Measurements from ENCODE around the gene BMP7. TPM values are rescaled to one million over a fixed set of nuclear protein-coding genes. Genes with fewer than 3 reads are reported as not detected.

BMP7 gene
- total and polyA plus RNA-seq, 2 of the 13 experiments (the other 11 are each of a cell fraction or from before 2014, with no cell fraction given): not detected

DNA sequence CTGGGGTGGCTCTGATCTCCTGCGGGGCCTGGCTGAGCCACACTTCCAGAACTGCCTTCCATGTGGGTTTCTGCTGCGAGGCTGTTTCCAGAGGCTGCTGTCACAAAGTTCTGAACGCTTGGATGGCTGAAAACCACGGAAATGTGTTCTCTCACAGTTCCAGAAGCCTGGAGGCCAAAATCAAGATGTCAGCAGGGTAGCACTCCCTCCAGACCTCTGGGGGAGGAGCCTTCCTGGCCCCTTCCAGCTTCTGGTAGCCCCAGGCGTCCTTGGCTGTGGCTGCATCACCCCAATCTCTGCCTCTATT lies 23.7 kb upstream of the BMP7 start (continued):
- no peak for TF ChIP-seq DNMT1 (CRISPR knock-in tag; IDR thresholded peaks at IDR 0.05)
- TF ChIP-seq ZNF460 (CRISPR knock-in tag; IDR thresholded peaks at IDR 0.05; ENCODE audit: borderline replicate concordance): no peak
- no peak for TF ChIP-seq KLF11 (CRISPR knock-in tag; IDR thresholded peaks at IDR 0.05)
- TF ChIP-seq, protein P1, sequence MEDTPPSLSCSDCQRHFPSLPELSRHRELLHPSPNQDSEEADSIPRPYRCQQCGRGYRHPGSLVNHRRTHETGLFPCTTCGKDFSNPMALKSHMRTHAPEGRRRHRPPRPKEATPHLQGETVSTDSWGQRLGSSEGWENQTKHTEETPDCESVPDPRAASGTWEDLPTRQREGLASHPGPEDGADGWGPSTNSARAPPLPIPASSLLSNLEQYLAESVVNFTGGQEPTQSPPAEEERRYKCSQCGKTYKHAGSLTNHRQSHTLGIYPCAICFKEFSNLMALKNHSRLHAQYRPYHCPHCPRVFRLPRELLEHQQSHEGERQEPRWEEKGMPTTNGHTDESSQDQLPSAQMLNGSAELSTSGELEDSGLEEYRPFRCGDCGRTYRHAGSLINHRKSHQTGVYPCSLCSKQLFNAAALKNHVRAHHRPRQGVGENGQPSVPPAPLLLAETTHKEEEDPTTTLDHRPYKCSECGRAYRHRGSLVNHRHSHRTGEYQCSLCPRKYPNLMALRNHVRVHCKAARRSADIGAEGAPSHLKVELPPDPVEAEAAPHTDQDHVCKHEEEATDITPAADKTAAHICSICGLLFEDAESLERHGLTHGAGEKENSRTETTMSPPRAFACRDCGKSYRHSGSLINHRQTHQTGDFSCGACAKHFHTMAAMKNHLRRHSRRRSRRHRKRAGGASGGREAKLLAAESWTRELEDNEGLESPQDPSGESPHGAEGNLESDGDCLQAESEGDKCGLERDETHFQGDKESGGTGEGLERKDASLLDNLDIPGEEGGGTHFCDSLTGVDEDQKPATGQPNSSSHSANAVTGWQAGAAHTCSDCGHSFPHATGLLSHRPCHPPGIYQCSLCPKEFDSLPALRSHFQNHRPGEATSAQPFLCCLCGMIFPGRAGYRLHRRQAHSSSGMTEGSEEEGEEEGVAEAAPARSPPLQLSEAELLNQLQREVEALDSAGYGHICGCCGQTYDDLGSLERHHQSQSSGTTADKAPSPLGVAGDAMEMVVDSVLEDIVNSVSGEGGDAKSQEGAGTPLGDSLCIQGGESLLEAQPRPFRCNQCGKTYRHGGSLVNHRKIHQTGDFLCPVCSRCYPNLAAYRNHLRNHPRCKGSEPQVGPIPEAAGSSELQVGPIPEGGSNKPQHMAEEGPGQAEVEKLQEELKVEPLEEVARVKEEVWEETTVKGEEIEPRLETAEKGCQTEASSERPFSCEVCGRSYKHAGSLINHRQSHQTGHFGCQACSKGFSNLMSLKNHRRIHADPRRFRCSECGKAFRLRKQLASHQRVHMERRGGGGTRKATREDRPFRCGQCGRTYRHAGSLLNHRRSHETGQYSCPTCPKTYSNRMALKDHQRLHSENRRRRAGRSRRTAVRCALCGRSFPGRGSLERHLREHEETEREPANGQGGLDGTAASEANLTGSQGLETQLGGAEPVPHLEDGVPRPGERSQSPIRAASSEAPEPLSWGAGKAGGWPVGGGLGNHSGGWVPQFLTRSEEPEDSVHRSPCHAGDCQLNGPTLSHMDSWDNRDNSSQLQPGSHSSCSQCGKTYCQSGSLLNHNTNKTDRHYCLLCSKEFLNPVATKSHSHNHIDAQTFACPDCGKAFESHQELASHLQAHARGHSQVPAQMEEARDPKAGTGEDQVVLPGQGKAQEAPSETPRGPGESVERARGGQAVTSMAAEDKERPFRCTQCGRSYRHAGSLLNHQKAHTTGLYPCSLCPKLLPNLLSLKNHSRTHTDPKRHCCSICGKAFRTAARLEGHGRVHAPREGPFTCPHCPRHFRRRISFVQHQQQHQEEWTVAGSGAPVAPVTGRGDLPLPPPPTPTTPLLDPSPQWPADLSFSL (CRISPR knock-in tag; IDR thresholded peaks at IDR 0.05): no peak

GRCh38 chr20:57289391-57290177 lies 23.1 kb upstream of the BMP7 start:
- Histone ChIP-seq H4K20me1 (ENCODE audit: insufficient read depth, low read length) (no peaks in the 10 kb centered on the region), H3K27me3 (ENCODE audit: control insufficient read depth in 1 of 2, insufficient read depth in 2 of 2, low read length in 2 of 2) (peaks cover 19 to 88% of the 10 kb centered on the region in 2 experiments), H3K9ac (ENCODE audit: insufficient read depth, low read depth, low read length) (no peak overlapping the region), H3K79me2 (ENCODE audit: insufficient read depth, low read length) (no peaks in the 10 kb centered on the region), H2AFZ (ENCODE audit: low read length) (no peak overlapping the region), H3K4me1 (ENCODE audit: insufficient read depth, low read length) (peaks cover under 1% of the 10 kb centered on the region), H3K27ac (ENCODE audit: extremely low read length, insufficient read depth, low read length) (no peak overlapping the region), H3K9me3 (ENCODE audit: low read length) (no peaks in the 10 kb centered on the region), H3K36me3 (replicated peaks in 1 of 2; ENCODE audit: control insufficient read depth in 1 of 2, insufficient read depth in 2 of 2, low read length in 2 of 2) (no peaks in the 10 kb centered on the region), H3K4me3 (replicated peaks in 1 of 3; ENCODE audit: insufficient read depth in 1 of 3, low read depth in 2 of 3, low read length in 3 of 3) (no peak overlapping the region), H3K4me2 (ENCODE audit: low read depth, low read length) (no peak overlapping the region)
- BruUV-seq (replicated peaks): no TSS peak
- 3% methylated on average over 8 of the region's 8 CpGs for WGBS (ENCODE audit: low lambda C conversion rate)
- no peak for FAIRE-seq
- in situ Hi-C loops (cut with HindIII; ENCODE audit: extremely low pct_ligation_motif_present, low pct_unique_long_range_greater_than_20kb) (no loop called here), intact Hi-C loops (cut with micrococcal nuclease; ENCODE audit: unreplicated experiment) (no loop called here)
- TF ChIP-seq SETDB1 (CRISPR knock-in tag; IDR thresholded peaks at IDR 0.05; ENCODE audit: borderline replicate concordance) (no peak), RNF219 (CRISPR knock-in tag; IDR thresholded peaks at IDR 0.05) (no peak), ZNF225 (CRISPR knock-in tag; IDR thresholded peaks at IDR 0.05) (no peak), ZKSCAN1 (IDR thresholded peaks at IDR 0.05; ENCODE audit: low read length) (no peak), MYPOP (CRISPR knock-in tag; IDR thresholded peaks at IDR 0.05) (no peak), MTF2 (CRISPR knock-in tag; IDR thresholded peaks at IDR 0.05; ENCODE audit: borderline replicate concordance) (no peak), ZMYM3 (CRISPR knock-in tag; IDR thresholded peaks at IDR 0.05) (no peak), BRF2 (CRISPR knock-in tag; IDR thresholded peaks at IDR 0.05) (no peak)
- ChIA-PET CTCF (ENCODE audit: low intra/inter-chr PET ratio, low total read pairs) (interaction anchor here (1.2 kb wide), 1 partner anchor 57 kb away, joined by 3 read pairs; no protein-coding TSS in a partner anchor), POLR2A (no interaction called here)
- no peak for DNase-seq (ENCODE audit: low spot score)
- peak; percentile 22; the same call in 2 of the 3 replicates for ATAC-seq
